ENCODE measurements around the gene FAM25G.
"Not testable (repeated sequence)": the region's sequence is repeated elsewhere in the genome, so short reads cannot be mapped to it uniquely, and the experiment has no call there.

Gene FAM25G

DNA sequence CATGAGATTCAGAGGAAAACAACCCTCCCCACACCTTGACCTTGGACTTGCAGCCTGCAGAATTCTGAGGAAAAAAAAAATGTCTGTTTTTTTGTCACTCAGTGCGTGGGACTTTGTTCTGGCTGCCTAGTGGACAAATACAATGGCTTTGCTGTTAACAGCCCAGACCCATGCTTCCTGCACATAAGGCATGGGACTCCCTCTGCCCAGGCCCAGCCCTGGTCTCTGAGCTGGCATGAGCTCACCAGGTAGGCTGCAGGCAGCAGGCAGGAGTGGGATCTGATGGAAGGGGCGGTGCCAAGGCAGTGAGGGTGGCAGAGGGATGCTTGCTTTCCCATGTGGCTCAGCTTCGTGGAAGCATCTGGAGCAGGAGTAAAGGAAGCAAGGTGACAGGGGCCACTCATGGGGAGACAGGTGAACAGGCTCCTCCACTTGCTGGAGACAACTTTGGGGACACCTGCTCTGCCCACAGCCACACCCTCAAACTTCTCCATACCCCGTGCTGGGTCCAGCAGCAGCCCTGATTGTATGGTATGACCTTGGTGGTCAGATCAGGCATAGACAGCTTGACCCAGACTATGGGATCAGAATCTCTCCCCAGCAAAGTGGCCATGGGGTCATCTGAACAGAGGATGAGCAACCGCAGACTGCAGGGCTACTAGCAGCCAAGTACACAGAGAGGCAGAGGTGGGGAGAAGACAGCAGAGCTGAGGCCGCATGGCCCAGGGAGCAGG lies 34.5 kb downstream of the FAM25G start:
- H3K4me3 ChIP-seq (replicated peaks; ENCODE audit: insufficient read depth, low read length): no peak overlapping the region
- no peak for DNase-seq (ENCODE audit: low read depth in 1 of 2, low spot score in 1 of 2)
- H3K27ac ChIP-seq (replicated peaks): no peak overlapping the region
- no peak for TF ChIP-seq POLR2AphosphoS5 (IDR thresholded peaks at IDR 0.05; ENCODE audit: low read depth)
- TF ChIP-seq GABPA (IDR thresholded peaks at IDR 0.05; ENCODE audit: low read depth): no peak
- no peak for TF ChIP-seq SPI1 (IDR thresholded peaks at IDR 0.05; ENCODE audit: borderline replicate concordance, low read depth)
- TF ChIP-seq, protein P1, sequence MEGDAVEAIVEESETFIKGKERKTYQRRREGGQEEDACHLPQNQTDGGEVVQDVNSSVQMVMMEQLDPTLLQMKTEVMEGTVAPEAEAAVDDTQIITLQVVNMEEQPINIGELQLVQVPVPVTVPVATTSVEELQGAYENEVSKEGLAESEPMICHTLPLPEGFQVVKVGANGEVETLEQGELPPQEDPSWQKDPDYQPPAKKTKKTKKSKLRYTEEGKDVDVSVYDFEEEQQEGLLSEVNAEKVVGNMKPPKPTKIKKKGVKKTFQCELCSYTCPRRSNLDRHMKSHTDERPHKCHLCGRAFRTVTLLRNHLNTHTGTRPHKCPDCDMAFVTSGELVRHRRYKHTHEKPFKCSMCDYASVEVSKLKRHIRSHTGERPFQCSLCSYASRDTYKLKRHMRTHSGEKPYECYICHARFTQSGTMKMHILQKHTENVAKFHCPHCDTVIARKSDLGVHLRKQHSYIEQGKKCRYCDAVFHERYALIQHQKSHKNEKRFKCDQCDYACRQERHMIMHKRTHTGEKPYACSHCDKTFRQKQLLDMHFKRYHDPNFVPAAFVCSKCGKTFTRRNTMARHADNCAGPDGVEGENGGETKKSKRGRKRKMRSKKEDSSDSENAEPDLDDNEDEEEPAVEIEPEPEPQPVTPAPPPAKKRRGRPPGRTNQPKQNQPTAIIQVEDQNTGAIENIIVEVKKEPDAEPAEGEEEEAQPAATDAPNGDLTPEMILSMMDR (IDR thresholded peaks at IDR 0.05; ENCODE audit: insufficient read depth, low read length): no peak
- TF ChIP-seq, protein P2, sequence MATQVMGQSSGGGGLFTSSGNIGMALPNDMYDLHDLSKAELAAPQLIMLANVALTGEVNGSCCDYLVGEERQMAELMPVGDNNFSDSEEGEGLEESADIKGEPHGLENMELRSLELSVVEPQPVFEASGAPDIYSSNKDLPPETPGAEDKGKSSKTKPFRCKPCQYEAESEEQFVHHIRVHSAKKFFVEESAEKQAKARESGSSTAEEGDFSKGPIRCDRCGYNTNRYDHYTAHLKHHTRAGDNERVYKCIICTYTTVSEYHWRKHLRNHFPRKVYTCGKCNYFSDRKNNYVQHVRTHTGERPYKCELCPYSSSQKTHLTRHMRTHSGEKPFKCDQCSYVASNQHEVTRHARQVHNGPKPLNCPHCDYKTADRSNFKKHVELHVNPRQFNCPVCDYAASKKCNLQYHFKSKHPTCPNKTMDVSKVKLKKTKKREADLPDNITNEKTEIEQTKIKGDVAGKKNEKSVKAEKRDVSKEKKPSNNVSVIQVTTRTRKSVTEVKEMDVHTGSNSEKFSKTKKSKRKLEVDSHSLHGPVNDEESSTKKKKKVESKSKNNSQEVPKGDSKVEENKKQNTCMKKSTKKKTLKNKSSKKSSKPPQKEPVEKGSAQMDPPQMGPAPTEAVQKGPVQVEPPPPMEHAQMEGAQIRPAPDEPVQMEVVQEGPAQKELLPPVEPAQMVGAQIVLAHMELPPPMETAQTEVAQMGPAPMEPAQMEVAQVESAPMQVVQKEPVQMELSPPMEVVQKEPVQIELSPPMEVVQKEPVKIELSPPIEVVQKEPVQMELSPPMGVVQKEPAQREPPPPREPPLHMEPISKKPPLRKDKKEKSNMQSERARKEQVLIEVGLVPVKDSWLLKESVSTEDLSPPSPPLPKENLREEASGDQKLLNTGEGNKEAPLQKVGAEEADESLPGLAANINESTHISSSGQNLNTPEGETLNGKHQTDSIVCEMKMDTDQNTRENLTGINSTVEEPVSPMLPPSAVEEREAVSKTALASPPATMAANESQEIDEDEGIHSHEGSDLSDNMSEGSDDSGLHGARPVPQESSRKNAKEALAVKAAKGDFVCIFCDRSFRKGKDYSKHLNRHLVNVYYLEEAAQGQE (IDR thresholded peaks at IDR 0.05; ENCODE audit: insufficient replicate concordance, low read depth): no peak
- H3K27me3 ChIP-seq (ENCODE audit: insufficient read depth, poor library complexity, severe bottlenecking): no peaks in the 10 kb centered on the region

DNA sequence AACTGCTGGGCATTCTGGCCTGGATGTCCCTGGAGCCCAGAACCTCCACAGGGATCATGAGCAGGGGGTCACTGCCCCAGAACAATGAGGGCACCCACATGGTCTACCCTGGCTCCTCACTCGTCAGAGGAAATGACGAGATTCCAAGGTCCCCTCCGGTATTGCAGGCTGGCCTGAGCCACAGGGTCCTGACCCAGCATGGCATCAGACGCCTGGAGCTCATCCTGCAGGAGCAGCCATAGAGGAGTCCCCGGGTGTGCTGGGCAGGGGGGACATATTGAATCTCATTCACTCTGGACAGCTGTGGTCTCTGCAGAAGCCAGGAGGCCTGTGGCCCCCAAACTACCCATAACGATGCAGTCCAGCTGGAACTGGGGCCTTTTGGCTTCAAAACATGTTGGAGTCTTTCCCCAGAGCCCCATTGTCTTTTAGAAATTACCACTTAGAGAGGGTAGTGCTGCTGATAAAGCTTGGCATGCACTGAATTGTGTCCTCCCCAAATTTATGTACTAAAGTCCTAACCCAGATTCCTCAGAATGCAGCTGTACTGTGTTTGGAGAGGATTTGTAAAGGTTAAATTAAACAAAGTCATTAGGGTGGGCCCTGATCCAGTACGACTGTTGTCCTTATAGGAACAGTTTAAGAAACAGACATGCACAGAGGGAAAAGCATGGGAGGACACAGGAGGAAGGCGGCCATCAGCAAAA lies 35.3 kb downstream of the FAM25G start:
- Histone ChIP-seq H3K27me3 (ENCODE audit: insufficient read depth, poor library complexity, severe bottlenecking) (no peaks in the 10 kb centered on the region), H3K27ac (replicated peaks) (peak overlapping the region; percentile 42; the same call in 1 of the 2 replicates), H3K4me3 (replicated peaks; ENCODE audit: insufficient read depth, low read length) (no peak overlapping the region)
- TF ChIP-seq POLR2AphosphoS5 (IDR thresholded peaks at IDR 0.05; ENCODE audit: low read depth) (no peak), SPI1 (IDR thresholded peaks at IDR 0.05; ENCODE audit: borderline replicate concordance, low read depth) (no peak), GABPA (IDR thresholded peaks at IDR 0.05; ENCODE audit: low read depth) (no peak)
- TF ChIP-seq, protein P2 (IDR thresholded peaks at IDR 0.05; ENCODE audit: insufficient replicate concordance, low read depth): no peak
- TF ChIP-seq, protein P1 (IDR thresholded peaks at IDR 0.05; ENCODE audit: insufficient read depth, low read length): no peak
- no peak for DNase-seq (ENCODE audit: low read depth in 1 of 2, low spot score in 1 of 2)

DNA sequence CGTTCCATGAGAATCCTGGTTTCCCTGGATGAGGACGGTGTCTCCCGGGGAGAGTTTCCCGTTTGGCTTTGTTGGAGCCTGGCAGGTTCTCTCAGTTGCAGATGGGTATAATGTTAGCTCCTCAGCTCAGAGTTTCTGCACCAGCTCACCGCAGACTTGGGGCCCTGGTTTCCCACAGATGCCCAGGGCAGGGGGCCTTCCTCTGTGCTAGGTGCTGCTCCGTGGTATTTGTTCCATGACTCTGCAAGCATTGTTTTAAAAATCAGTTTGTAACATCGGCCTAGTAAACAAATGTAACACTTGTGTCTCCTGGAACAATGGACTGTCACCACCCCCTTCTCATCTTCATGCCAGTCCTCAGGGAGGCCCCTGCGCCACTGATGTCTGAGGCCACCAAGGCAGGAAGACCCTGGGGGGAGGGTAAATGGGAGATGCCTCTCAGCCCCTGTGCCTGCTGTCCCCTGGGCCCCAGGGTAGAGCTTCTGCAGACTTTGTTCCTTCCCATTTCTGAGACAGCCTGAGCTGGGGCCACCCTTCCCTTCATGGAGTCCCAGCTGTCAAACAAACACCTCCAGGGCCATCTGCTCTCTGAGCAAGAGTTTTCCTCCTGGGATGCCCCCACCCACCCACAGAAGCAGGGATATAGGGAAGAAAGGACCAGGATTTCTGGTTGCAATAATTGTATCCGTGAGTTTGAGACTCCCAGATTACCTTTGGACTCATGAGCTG lies 36.0 kb downstream of the FAM25G start:
- H3K4me3 ChIP-seq (replicated peaks; ENCODE audit: insufficient read depth, low read length); H3K27me3 ChIP-seq (ENCODE audit: insufficient read depth, poor library complexity, severe bottlenecking): not testable (repeated sequence)
- peak overlapping the region; percentile 42 for H3K27ac ChIP-seq (replicated peaks)
- DNase-seq (ENCODE audit: low read depth in 1 of 2, low spot score in 1 of 2): peak in 1 of 2 experiments; percentile 48

DNA sequence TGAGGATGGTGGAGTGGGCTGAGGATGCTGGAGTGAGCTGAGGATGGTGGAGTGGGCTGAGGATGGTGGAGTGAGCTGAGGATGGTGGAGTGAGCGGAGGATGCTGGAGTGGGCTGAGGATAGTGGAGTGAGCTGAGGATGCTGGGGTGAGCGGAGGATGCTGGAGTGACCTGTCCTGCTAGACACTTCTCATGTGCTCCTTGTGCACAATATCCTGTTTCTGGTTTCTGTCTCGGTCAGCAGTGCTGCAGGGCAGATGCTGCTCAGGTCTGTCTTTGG lies 36.8 kb downstream of the FAM25G start:
- Histone ChIP-seq H3K27me3 (ENCODE audit: insufficient read depth, poor library complexity, severe bottlenecking) (no peaks in the 10 kb centered on the region), H3K4me3 (replicated peaks; ENCODE audit: insufficient read depth, low read length) (no peak overlapping the region), H3K27ac (replicated peaks) (no peak overlapping the region)
- DNase-seq (ENCODE audit: low read depth in 1 of 2, low spot score in 1 of 2): no peak
- TF ChIP-seq, protein P1 (IDR thresholded peaks at IDR 0.05; ENCODE audit: insufficient read depth, low read length): no peak
- TF ChIP-seq SPI1 (IDR thresholded peaks at IDR 0.05; ENCODE audit: borderline replicate concordance, low read depth): no peak
- TF ChIP-seq POLR2AphosphoS5 (IDR thresholded peaks at IDR 0.05; ENCODE audit: low read depth): no peak
- TF ChIP-seq, protein P2 (IDR thresholded peaks at IDR 0.05; ENCODE audit: insufficient replicate concordance, low read depth): no peak
- no peak for TF ChIP-seq GABPA (IDR thresholded peaks at IDR 0.05; ENCODE audit: low read depth)
